HG03135 (cell line): ENCODE data around the gene TNFSF12.

ENCODE experiments used
- ATAC-seq: cut with Tn5 transposase; IDR thresholded peaks from one replicate; pipeline ENCODE4 v1.9.1; 2021; ENCODE audit warnings: mild to moderate bottlenecking, moderate library complexity; ENCODE audit not compliant: unreplicated experiment

Gene TNFSF12

DNA sequence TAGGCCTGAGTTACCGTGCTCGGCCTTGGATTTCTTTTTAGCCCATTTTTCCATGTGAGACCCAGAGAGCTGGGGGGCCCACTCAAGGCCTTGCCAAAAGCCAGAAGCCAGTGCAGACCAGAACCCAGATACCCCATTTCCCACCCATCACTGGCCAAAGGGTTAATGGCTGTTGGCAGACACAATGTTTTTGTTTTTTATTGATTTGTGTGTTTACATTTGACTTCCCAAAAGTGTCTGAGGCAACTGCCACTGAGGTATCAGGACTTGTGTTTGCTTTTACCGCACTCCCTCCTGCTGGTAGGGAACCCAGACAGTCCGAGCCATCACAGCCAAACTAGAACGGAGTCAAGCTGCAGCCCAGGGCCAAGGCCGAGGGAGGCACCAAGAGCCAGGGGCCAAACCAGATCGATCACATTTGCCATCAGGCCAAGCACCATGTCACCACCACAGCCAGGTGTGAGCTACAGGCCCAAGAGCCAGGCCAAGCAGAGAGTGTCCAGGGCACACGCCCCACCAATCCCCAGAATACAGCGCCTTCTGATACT is 7.7 kb upstream of the TNFSF12 start:
- ATAC-seq, result no peak

GRCh38 chr17:7544911-7545310 is 3.9 kb upstream of the TNFSF12 start:
- no peak for ATAC-seq

DNA sequence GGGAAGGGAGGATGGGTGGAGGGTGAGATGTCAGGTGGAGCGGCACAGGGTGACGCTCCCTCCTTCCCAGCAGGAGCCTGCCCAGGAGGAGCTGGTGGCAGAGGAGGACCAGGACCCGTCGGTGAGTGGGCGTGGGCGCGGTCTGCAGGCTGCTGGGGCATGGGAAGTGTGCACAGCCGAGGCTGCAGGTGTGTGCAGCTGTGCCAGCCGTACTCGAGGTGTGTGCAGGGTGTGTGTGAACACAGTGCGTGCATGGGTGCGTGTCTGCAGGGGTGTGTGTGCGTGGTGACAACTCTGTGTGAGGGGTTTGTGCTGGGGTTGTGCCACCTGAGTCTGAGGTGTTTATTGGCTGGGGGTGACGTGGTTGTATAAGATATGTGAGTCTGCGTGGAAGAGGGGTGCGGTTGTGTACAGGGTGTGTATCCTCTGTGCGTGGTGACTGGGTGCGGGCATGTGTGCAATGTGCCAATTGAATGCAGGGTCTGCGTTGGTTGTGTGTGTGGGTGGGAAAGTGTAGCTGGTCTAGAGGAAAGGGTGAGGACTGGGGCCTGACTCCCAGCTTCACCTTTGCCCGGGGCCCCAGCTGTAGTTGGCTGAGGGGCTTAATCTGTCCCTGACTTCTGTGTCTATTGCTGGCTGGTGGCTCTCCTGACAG is 670 bp downstream of the TNFSF12 start:
- no peak for ATAC-seq

GRCh38 chr17:7550344-7550743 is 1.5 kb downstream of the TNFSF12 start:
- no peak for ATAC-seq

DNA sequence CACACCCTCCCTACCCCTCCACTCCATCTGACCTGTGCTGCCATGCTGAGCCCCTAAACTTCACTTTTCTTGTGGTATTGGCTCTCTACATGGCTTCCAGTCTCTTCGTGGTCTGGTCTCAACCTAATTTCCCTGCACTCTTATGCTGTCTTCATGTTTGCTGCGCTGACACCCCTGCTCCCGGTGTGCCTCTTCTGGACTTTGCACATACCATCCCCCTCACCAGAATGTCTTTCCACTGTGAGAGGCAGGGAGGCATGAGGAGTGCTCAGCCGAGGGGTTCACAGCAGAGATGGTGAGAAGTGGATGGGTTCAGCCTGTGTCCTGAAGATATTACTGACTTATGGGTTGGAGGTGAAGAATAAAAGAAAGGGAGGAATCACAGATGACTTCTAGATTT is 2.5 kb downstream of the TNFSF12 start:
- ATAC-seq, result no peak

- peak; percentile 58 for ATAC-seq
Observed at GRCh38 chr17:7552621-7553051, 3.8 kb downstream of the TNFSF12 start.

GRCh38 chr17:7553356-7553755 is 4.5 kb downstream of the TNFSF12 start:
- no peak for ATAC-seq

DNA sequence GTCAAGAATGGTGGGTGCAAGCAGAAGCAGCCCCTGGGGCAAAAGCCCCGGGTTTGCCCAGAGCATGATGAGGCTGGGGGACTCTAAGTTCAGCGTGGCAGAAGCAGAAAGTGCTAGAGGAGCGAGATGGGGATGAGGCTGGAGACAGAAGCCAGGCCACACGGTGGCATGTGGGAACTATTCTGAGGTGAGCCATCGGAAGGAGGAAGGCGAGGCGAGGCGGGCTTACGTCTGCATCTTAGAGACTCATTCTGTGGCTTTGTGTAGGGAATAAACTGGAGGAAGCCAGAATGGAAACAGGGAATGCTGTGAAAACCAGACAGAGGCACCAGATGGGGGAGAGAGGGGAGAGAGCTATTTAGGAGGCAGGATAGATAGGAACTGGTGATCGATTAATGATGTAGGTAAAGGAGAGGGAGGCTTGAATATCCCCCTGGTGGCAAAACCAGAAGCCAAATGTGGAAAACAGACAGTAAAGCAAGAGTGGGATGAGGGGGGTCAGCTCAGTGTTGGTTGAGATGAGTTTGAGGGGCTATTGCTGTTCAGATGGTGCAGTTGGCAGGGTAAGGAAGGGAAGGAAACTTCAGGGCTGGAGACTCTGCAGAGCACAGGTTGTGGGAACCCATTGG is 6.6 kb downstream of the TNFSF12 start:
- no peak for ATAC-seq

DNA sequence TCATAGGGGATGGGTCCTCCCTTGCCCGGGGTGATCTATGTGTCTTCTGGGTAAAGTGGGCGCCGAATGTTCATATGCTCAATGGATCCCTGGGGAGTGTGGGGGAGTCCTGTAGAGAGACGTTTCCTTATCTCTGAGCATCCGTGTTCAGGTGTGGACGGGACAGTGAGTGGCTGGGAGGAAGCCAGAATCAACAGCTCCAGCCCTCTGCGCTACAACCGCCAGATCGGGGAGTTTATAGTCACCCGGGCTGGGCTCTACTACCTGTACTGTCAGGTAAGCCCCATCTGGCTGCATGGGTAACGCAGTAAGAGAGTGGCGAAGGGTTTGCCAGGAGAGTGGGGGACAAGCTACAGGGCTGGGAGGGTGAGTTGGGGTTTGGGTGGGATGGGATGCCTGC is 7.8 kb downstream of the TNFSF12 start:
- no peak for ATAC-seq

GRCh38 chr17:7557147-7557764 is 8.4 kb downstream of the TNFSF12 start:
- no peak for ATAC-seq

DNA sequence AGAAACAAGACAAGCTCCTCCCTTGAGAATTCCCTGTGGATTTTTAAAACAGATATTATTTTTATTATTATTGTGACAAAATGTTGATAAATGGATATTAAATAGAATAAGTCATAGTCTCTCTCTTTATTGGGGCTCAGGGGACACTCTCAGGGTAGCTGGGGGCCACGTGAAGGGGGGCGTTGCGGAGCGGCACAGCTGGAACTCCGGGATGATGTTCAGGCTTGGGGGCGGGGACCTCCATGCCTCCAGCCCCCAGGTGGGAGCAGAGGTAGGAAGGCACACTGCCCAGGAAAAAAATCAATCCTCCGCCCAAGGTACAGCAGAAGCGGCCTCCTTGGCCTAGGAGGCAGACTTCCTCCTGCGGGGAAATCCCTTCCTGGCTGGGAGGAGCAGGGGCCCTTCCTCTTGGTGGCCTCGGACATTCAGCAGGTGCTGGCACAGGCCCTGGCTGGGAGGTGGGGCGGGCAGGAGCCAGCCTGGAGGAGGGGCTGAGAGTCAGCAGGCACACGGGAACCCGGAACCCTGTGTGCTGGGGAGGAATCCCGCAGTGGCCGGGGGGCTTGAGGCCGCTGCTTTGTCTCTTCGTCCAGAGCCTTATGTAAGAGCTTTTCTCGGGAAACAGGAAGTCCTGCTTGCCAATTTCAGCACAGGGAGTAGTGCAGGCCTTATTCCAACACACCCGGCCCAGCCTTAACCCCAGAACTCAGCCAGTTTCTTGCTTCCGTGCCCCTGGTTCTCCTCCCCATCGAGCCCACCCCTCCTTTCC is 9.1 kb downstream of the TNFSF12 start:
- ATAC-seq, result no peak

DNA sequence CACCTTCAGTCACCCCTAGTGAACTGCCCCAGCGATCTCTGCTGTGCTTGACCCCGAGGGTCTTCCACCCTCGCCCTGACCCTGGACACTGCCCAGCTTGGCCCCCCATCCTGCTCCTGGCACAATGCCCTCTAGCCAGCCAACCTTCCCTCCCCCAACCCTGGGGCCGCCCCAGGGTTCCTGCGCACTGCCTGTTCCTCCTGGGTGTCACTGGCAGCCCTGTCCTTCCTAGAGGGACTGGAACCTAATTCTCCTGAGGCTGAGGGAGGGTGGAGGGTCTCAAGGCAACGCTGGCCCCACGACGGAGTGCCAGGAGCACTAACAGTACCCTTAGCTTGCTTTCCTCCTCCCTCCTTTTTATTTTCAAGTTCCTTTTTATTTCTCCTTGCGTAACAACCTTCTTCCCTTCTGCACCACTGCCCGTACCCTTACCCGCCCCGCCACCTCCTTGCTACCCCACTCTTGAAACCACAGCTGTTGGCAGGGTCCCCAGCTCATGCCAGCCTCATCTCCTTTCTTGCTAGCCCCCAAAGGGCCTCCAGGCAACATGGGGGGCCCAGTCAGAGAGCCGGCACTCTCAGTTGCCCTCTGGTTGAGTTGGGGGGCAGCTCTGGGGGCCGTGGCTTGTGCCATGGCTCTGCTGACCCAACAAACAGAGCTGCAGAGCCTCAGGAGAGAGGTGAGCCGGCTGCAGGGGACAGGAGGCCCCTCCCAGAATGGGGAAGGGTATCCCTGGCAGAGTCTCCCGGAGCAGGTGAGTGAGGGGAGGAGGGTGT is 9.9 kb downstream of the TNFSF12 start, which contains the start of gene TNFSF13:
TSS of gene TNFSF13 (plus strand) at position 207 of the 776 bp plus-strand sequence. CDS start at position 497, 290 bp downstream.
- ATAC-seq, result no peak

GRCh38 chr17:7559320-7560171 is 10.7 kb downstream of the TNFSF12 start:
- no peak for ATAC-seq

GRCh38 chr17:7560172-7561027 is 11.5 kb downstream of the TNFSF12 start:
- ATAC-seq, result no peak

- ATAC-seq, result peak; percentile 44
Observed at GRCh38 chr17:7561028-7561575, 12.2 kb downstream of the TNFSF12 start.

GRCh38 chr17:7561589-7562207 is 12.8 kb downstream of the TNFSF12 start, which contains the start of gene SENP3:
SENP3 (plus strand) TSS chr17:7561919; CDS start chr17:7563077, 1,158 bp downstream.
- ATAC-seq, result peak; percentile 59

GRCh38 chr17:7562208-7562605 is 13.3 kb downstream of the TNFSF12 start:
- peak; percentile 16 for ATAC-seq
